GM23338 (cell line): ENCODE results near the gene ATP10B. TPM values are rescaled to one million over a fixed set of nuclear protein-coding genes. Genes with fewer than 3 reads are reported as not detected.

Source experiments
- ATAC-seq: fragments of 200-7000 bp; cut with Tn5 transposase; 3 replicates; pipeline ENCODE4 v1.9.1; 2020
- DNase-seq: peaks from one replicate; pipeline ENCODE4 v3.0.0-alpha.2; 2015; ENCODE audit warnings: low spot score
- H2AFZ ChIP-seq: fragments of 200-600 bp; sonication (generic); 2 replicates; pipeline ENCODE4 v1.8.0; 2016; ENCODE audit warnings: antibody characterized with exemption, mild to moderate bottlenecking, moderate library complexity
- H3F3A ChIP-seq: fragments of 200-600 bp; sonication (generic); replicated peaks from 2 replicates; pipeline ENCODE4 v1.8.0; 2017; ENCODE audit warnings: antibody characterized with exemption, mixed run types, low read depth
- H3K27ac ChIP-seq: fragments of 200-600 bp; sonication (generic); 2 replicates; pipeline ENCODE4 v1.6.1; 2016; ENCODE audit warnings: low read depth
- H3K27me3 ChIP-seq: fragments of 200-600 bp; sonication (generic); 2 replicates; pipeline ENCODE4 v1.8.0; 2016; ENCODE audit warnings: mild to moderate bottlenecking, mixed run types, moderate library complexity; ENCODE audit not compliant: insufficient read depth
- H3K36me3 ChIP-seq: fragments of 200-600 bp; sonication (generic); 2 replicates; pipeline ENCODE4 v1.8.0; 2016; ENCODE audit warnings: mild to moderate bottlenecking; ENCODE audit not compliant: insufficient read depth
- H3K4me1 ChIP-seq: fragments of 200-600 bp; sonication (generic); 2 replicates; pipeline ENCODE4 v1.8.0; 2016; ENCODE audit warnings: mild to moderate bottlenecking, moderate library complexity; ENCODE audit not compliant: insufficient read depth
- H3K4me2 ChIP-seq: fragments of 200-600 bp; sonication (generic); 2 replicates; pipeline ENCODE4 v1.7.1; 2017; ENCODE audit warnings: mixed run types
- H3K4me3 ChIP-seq: fragments of 200-600 bp; sonication (generic); 2 replicates; pipeline ENCODE4 v1.6.1; 2016; ENCODE audit warnings: mixed run types
- H3K79me2 ChIP-seq: fragments of 200-600 bp; sonication (generic); replicated peaks from 2 replicates; pipeline ENCODE4 v1.8.0; 2017; ENCODE audit warnings: mild to moderate bottlenecking; ENCODE audit not compliant: insufficient read depth
- H3K9me2 ChIP-seq: fragments of 200-600 bp; sonication (generic); 2 replicates; pipeline ENCODE4 v1.8.0; 2017; ENCODE audit not compliant: insufficient read depth
- H4K20me1 ChIP-seq: fragments of 200-600 bp; sonication (generic); replicated peaks from 2 replicates; pipeline ENCODE4 v1.8.0; 2017; ENCODE audit warnings: mild to moderate bottlenecking; ENCODE audit not compliant: insufficient read depth
- H3K27ac Mint-ChIP-seq: 2 replicates; pipeline ENCODE4 v1.8.0; 2020; ENCODE audit warnings: inconsistent platforms, mild to moderate bottlenecking, moderate library complexity, mixed read lengths
- H3K27me3 Mint-ChIP-seq: 3 replicates; pipeline ENCODE4 v1.8.0; 2022; ENCODE audit warnings: low read depth, mild to moderate bottlenecking, moderate library complexity, mixed read lengths, inconsistent platforms; ENCODE audit not compliant: insufficient read depth, poor library complexity
- H3K36me3 Mint-ChIP-seq: 3 replicates; pipeline ENCODE4 v1.8.0; 2021; ENCODE audit warnings: low read depth, mild to moderate bottlenecking, inconsistent platforms, moderate library complexity, mixed read lengths
- H3K4me1 Mint-ChIP-seq: 3 replicates; pipeline ENCODE4 v1.8.0; 2020; ENCODE audit warnings: mild to moderate bottlenecking, inconsistent platforms, mixed read lengths
- H3K4me3 Mint-ChIP-seq: 3 replicates; pipeline ENCODE4 v1.8.0; 2021; ENCODE audit warnings: moderate library complexity, mild to moderate bottlenecking, inconsistent platforms, mixed read lengths
- H3K9me3 Mint-ChIP-seq: 3 replicates; pipeline ENCODE4 v1.8.0; 2020; ENCODE audit warnings: moderate library complexity, mild to moderate bottlenecking, inconsistent platforms, mixed read lengths
- CREB1 ChIP-seq: fragments of 250-450 bp; sonication (Bioruptor Pico); IDR thresholded peaks from 2 replicates; pipeline ENCODE4 v1.5.0; 2020; ENCODE audit warnings: low read depth, mild to moderate bottlenecking, moderate library complexity
- CTCF ChIP-seq, 2 experiments: fragments of 200-600 bp in 1 of 2; sonication (generic) in 1 of 2; conservative IDR thresholded peaks; 2 replicates each; pipeline versions ENCODE4 v1.5.1 to v1.6.1; 2016 to 2017; ENCODE audit warnings: antibody characterized with exemption in 2 of 2, low read depth in 2 of 2, mild to moderate bottlenecking in 2 of 2, moderate library complexity in 1 of 2
- EZH2 ChIP-seq: fragments of 200-600 bp; sonication (generic); IDR thresholded peaks from one replicate; pipeline ENCODE4 v1.8.0; 2017; ENCODE audit warnings: antibody characterized with exemption, mild to moderate bottlenecking, low read depth; ENCODE audit not compliant: unreplicated experiment
- EZH2phosphoT487 ChIP-seq: fragments of 200-600 bp; sonication (generic); IDR thresholded peaks from one replicate; pipeline ENCODE4 v1.8.1; 2018; ENCODE audit warnings: antibody characterized with exemption; ENCODE audit not compliant: unreplicated experiment
- JUNB ChIP-seq: IDR thresholded peaks from one replicate; pipeline ENCODE4 v1.6.1; 2016; ENCODE audit warnings: antibody characterized with exemption; ENCODE audit not compliant: unreplicated experiment
- NANOG ChIP-seq: IDR thresholded peaks from 2 replicates; pipeline ENCODE4 v1.6.1; 2016; ENCODE audit warnings: antibody characterized with exemption, borderline replicate concordance
- POLR2AphosphoS5 ChIP-seq: IDR thresholded peaks from 2 replicates; pipeline ENCODE4 v1.6.1; 2016; ENCODE audit warnings: antibody characterized with exemption, low read depth
- STAT1 ChIP-seq: IDR thresholded peaks from one replicate; pipeline ENCODE4 v1.6.1; 2016; ENCODE audit warnings: antibody characterized with exemption; ENCODE audit not compliant: unreplicated experiment
- ZNF114 ChIP-seq: fragments of 250-450 bp; sonication (Bioruptor Pico); IDR thresholded peaks from 2 replicates; pipeline ENCODE4 v1.5.0; 2020; ENCODE audit warnings: mild to moderate bottlenecking, moderate library complexity
- ZNF462 ChIP-seq: fragments of 250-450 bp; sonication (Bioruptor Pico); IDR thresholded peaks from 2 replicates; pipeline ENCODE4 v1.5.0; 2020; ENCODE audit warnings: mild to moderate bottlenecking, moderate library complexity
- polyA plus RNA-seq: library from polyadenylated mRNA; unstranded; fragments of >200 nt; fragmentation: Nextera tagmentation; extraction: Ambion mirVana; gene quantifications from 2 replicates; pipeline ENCODE4 v1.2.1, GENCODE V29; 2016
- total RNA-seq: library from RNA; depleted of rRNA; stranded (reverse); fragments of >200 nt; shearing (Covaris generic); gene quantifications from 2 replicates; pipeline ENCODE4 v1.2.3, GENCODE V29; 2014

ATP10B gene
- total and polyA plus RNA-seq, 2 experiments from 2014 or later, result 0.11 to 0.14 TPM

GRCh38 chr5:160792281-160792680 lies 59.7 kb downstream of the ATP10B start:
- H3K4me3 Mint-ChIP-seq, result no peak overlapping the region
- no peak overlapping the region for H3K27ac Mint-ChIP-seq
- no peak overlapping the region for H3K4me3 ChIP-seq
- no peaks in the 10 kb centered on the region for H3F3A ChIP-seq
- H3K27ac ChIP-seq, result no peak overlapping the region
- H3K27me3 Mint-ChIP-seq, result no peaks in the 10 kb centered on the region
- no peak overlapping the region for H3K4me2 ChIP-seq
- H4K20me1 ChIP-seq, result no peaks in the 10 kb centered on the region
- no peaks in the 10 kb centered on the region for H3K27me3 ChIP-seq
- H3K4me1 ChIP-seq, result 0 out of 2 replicates have a peak, but pooled peaks cover 7% of the 10 kb centered on the region
- H3K36me3 ChIP-seq, result no peaks in the 10 kb centered on the region
- TF ChIP-seq JUNB, result no peak
- TF ChIP-seq EZH2phosphoT487, result no peak
- TF ChIP-seq CREB1 (CRISPR knock-in tag), result no peak
- no peak for TF ChIP-seq POLR2AphosphoS5
- TF ChIP-seq ZNF462 (CRISPR knock-in tag), result no peak
- H3K9me2 ChIP-seq, result peaks cover 5% of the 10 kb centered on the region; the same call in 1 of the 2 replicates
- ATAC-seq (no peak), DNase-seq (no peak)
- peaks cover 9% of the 10 kb centered on the region; the same call in 2 of the 3 replicates for H3K4me1 Mint-ChIP-seq
- H3K79me2 ChIP-seq, result no peaks in the 10 kb centered on the region
- no peaks in the 10 kb centered on the region for H3K36me3 Mint-ChIP-seq
- H2AFZ ChIP-seq, result no peak overlapping the region
- peaks cover 2% of the 10 kb centered on the region; the same call in 1 of the 3 replicates for H3K9me3 Mint-ChIP-seq

- peaks cover 9% of the 10 kb centered on the region; the same call in 2 of the 3 replicates for H3K4me1 Mint-ChIP-seq
- H3K27ac ChIP-seq, result no peak overlapping the region
- H3K79me2 ChIP-seq, result no peaks in the 10 kb centered on the region
- no peak overlapping the region for H3K4me3 Mint-ChIP-seq
- H3K36me3 ChIP-seq, result no peaks in the 10 kb centered on the region
- H3K4me2 ChIP-seq, result no peak overlapping the region
- no peak overlapping the region for H3K4me3 ChIP-seq
- no peak overlapping the region for H2AFZ ChIP-seq
- ATAC-seq, result no peak
- H3F3A ChIP-seq, result no peaks in the 10 kb centered on the region
- H3K36me3 Mint-ChIP-seq, result no peaks in the 10 kb centered on the region
- peaks cover 5% of the 10 kb centered on the region; the same call in 1 of the 2 replicates for H3K9me2 ChIP-seq
- no peaks in the 10 kb centered on the region for H4K20me1 ChIP-seq
- no peak for DNase-seq
- TF ChIP-seq EZH2phosphoT487, result no peak
- no peak for TF ChIP-seq EZH2
- no peak for TF ChIP-seq ZNF114
- TF ChIP-seq JUNB, result no peak
- no peak for TF ChIP-seq NANOG
- no peak for TF ChIP-seq STAT1
- TF ChIP-seq CTCF (conservative IDR thresholded peaks at IDR 0.05; ENCODE audit: low read depth in 2 of 2), result no peak
- H3K9me3 Mint-ChIP-seq, result peaks cover 2% of the 10 kb centered on the region; the same call in 1 of the 3 replicates
- 0 out of 2 replicates have a peak, but pooled peaks cover 7% of the 10 kb centered on the region for H3K4me1 ChIP-seq
- no peaks in the 10 kb centered on the region for H3K27me3 Mint-ChIP-seq
- H3K27me3 ChIP-seq, result no peaks in the 10 kb centered on the region
- H3K27ac Mint-ChIP-seq, result no peak overlapping the region
Measured at GRCh38 chr5:160789219-160789859, 62.7 kb downstream of the ATP10B start.
